ENCODE measurements around the gene SPATA21. TPM values are rescaled to one million over a fixed set of nuclear protein-coding genes. Genes with fewer than 3 reads are reported as not detected.

Gene SPATA21, protein sequence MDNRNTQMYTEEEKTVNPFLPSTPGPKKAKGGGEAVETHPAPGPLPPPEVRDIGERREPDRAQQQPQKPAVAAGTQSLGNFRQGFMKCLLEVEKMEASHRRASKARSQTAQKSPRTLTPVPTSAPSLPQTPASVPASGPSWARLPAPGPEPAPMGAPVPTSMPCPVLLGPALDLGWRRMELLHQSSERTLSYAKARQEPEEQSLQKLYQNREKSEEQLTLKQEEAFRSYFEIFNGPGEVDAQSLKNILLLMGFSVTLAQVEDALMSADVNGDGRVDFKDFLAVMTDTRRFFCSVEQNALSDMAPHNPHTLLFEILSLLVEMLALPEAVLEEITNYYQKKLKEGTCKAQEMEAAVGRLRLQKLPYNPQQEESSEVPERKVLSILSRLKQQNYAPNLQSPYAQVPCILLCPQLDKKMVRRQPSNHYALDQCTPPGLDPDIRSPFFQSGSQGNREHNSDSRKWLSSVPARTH
- not detected in 2 replicates for total RNA-seq

DNA sequence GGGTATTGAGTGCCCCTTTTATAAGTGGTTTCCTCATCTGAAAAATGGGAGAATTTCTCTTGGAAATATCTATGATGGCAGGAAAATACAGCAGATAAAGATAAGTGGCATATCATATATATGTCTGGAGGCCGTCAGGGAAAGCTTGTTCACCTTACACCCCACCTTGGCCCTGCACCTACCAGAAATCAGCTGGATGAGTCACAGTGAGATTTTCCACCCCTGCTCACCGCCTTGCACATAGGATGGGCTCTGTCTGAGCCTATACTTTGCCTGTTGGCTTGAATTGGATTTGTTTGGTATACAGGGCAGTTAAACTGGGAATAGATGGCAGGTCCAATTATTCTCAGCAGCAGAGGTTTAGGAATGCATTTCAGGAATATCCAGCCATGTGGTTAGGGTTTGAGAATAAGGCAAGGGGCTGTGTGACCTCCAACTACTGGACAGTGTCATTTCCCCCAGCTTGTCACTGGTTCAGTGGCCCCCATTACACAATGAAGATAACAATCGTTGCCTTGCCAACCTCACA lies at the start of gene SPATA21:
Gene SPATA21 (minus strand): TSS at position 479 of the 529 bp plus-strand sequence. CDS start 6,053 bp downstream, outside the sequence.

DNA sequence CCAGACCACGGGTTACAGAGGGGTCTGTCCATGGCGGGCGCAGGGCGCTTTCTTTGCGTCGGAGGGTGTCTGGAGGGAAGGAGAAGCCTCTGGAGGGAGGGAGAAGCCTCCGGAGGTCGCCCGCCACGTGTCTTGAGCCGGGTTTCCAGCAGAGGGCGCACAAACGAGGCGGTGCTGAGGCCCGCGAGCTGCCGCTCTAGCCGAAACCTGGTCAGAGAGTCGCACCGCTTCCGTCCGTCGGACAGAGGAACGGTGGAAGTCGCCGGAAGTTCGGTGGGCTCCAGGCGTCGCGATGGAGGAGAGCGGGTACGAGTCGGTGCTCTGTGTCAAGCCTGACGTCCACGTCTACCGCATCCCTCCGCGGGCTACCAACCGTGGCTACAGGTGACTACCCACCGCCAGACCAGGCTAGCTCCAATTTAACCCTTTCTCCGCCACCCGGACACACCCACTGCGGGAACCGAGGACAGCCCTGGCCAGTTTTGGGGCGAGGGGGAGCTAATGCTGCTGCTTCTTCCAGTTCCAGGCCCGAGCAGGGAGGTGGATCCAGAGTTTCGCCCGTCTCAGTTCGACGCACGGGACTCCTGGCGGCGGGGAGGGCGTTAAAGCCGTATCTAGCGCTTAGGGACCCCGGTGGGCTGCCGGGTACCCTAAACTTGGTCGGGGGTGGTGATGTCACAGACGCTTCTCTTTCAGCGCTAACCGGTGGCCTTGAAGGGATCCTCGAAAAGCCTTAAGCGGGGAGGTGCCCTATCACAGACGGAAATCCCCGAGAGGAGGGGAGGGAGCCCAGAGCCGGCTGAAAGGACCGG lies 3.5 kb upstream of the SPATA21 start, which contains the start of gene NECAP2:
Gene NECAP2 (plus strand): TSS at position 255 of the 812 bp plus-strand sequence. CDS start 38 bp downstream, at position 293.

DNA sequence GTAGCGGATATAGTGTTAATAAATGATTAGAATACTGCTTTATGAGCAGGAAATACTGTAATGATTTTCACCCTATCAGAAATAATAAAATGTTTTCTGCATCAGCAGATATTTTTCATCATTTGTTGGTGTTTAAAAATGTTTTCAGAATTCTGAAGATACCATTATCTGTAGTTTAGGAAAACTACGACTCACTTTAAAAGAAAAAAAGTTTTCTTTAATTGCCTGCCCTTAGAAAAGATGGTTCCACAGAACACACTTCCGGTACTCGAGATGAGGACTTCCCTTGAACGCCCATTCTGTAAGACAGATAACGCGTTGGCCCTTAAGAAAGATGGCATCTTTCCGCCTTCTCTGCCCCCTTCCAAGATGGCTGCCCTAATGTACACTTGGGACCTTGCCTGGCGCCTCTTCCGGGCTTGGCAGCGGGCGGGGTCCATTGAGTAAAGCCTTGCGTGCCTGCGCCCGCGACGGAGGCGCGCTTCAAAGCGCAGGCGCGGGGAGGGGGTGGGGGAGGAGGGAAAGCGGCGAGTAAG lies 70.4 kb downstream of the SPATA21 start, which contains the start of gene SZRD1:
Gene SZRD1 (plus strand): TSS at position 521 of the 536 bp plus-strand sequence. CDS start 16 bp downstream, outside the sequence.

DNA sequence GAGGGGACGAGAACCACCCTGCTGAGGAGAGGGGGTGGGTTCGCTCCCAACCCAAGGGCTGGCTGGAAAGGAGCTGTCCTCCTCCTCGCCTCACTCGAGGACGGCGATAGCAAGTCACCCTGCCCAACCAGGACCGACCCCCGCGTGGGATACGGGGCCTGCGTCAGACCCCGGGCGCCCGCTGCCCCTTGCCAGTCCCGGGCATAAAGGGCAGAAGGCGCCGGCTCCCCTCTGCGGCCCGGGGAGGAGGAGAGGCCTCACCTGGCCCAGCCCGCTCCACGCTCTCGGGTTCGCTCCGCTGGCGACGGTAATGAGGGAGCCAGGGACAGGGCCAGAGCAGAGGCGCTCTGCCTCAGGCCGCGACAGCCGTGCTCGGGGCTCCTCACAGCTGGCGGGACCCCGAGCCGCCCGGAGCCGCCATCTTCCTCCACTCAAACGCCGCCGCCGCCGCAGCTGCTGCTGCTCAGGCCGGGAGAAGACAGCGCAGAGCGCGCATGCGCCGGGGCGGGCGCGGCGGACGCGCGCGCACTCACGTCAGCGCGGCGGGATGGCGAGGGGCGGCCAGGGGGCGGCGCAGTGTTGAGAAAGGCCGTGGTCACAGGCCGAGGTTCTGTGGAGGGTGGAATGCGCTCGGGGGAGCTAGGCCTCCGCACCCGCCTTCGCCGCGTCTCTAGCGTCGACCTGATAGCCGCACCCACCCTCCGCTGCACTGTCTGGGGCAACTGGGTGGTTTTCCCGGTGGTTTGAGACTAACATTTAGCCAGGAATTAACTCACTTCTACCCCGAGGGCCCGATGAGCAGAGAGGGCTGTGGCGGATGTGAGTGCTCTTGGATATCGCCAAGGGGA lies 85.0 kb downstream of the SPATA21 start, which contains the start of gene FBXO42:
Gene FBXO42 (minus strand): TSS at position 487 of the 848 bp plus-strand sequence. CDS start 37,062 bp downstream, outside the sequence.

Other genes with a start within 250 kb of the SPATA21 start
- 2.8 and 6.2 TPM in 2 replicates for gene ARHGEF19, start 224.8 kb downstream of the SPATA21 start, total RNA-seq
- 7.1 and 12.3 TPM in 2 replicates for gene CPLANE2, start 200.2 kb downstream of the SPATA21 start, total RNA-seq
- gene FBXO42, start 84.9 kb downstream of the SPATA21 start, total RNA-seq: 4.9 and 12.0 TPM in 2 replicates
- 17.3 and 30.5 TPM in 2 replicates for gene SZRD1, start 70.2 kb downstream of the SPATA21 start, total RNA-seq
- 167 and 188 TPM in 2 replicates for gene NECAP2, start 3.3 kb upstream of the SPATA21 start, total RNA-seq
- 509 and 6,751 TPM in 2 replicates for gene RNU1-1, start 76.9 kb upstream of the SPATA21 start, total RNA-seq
- 21.4 and 35.6 TPM in 2 replicates for gene NBPF1, start 176.1 kb upstream of the SPATA21 start, total RNA-seq
- gene RNU1-3, start 229.5 kb upstream of the SPATA21 start, total RNA-seq: 509 and 6,751 TPM in 2 replicates